Panc1 (cell line): Measurements from ENCODE around the gene CFDP1. TPM values are rescaled to one million over a fixed set of nuclear protein-coding genes. Genes with fewer than 3 reads are reported as not detected.

Experiments used
- ATAC-seq: fragments of 200-7000 bp; cut with Tn5 transposase; 2 replicates; pipeline ENCODE4 v1.9.1; 2020; ENCODE audit warnings: mild to moderate bottlenecking, moderate library complexity
- BruUV-seq: library from RNA; stranded (reverse); fragments of 400-500 nt; replicated peaks from 2 replicates; lab custom pipeline; 2021; lab: Mats Ljungman, UMichigan
- CTCF ChIA-PET: fragments of 300-600 bp; sonication (Branson Sonifier 250); formaldehyde crosslinking; loops from one replicate; lab custom pipeline; 2022; ENCODE audit warnings: antibody characterized with exemption; lab: Charles Lee
- POLR2A ChIA-PET: fragments of 300-600 bp; sonication (Branson Sonifier 250); formaldehyde crosslinking; loops from one replicate; lab custom pipeline; 2022; ENCODE audit warnings: antibody characterized with exemption; lab: Charles Lee
- DNase-seq: peaks from one replicate; pipeline ENCODE4 v3.0.0-alpha.2; 2010; ENCODE audit warnings: low read depth, low spot score
- H3K27ac ChIP-seq: 2 replicates; pipeline ENCODE4 v1.5.1; 2011; ENCODE audit warnings: mild to moderate bottlenecking, low read length, inconsistent platforms
- H3K27me3 ChIP-seq: fragments of 200-500 bp; sonication (Bioruptor generic); 2 replicates; pipeline ENCODE4 v1.6.0; 2014; ENCODE audit warnings: low read length, inconsistent platforms; ENCODE audit not compliant: control insufficient read depth, insufficient read depth
- H3K36me3 ChIP-seq: fragments of 200-500 bp; sonication (Bioruptor generic); 2 replicates; pipeline ENCODE4 v1.5.1; 2014; ENCODE audit warnings: inconsistent platforms, mild to moderate bottlenecking, low read length, moderate library complexity; ENCODE audit not compliant: control insufficient read depth, insufficient read depth
- H3K4me1 ChIP-seq: 2 replicates; pipeline ENCODE4 v1.5.1; 2011; ENCODE audit warnings: inconsistent platforms, mild to moderate bottlenecking, low read length, moderate library complexity; ENCODE audit not compliant: control insufficient read depth, insufficient read depth
- H3K4me3 ChIP-seq, 2 experiments: 2 replicates each; pipeline ENCODE4 v1.5.1; 2011 to 2012; ENCODE audit warnings: low read depth in 2 of 2, low read length in 2 of 2, mild to moderate bottlenecking in 2 of 2, inconsistent platforms in 1 of 2, moderate library complexity in 1 of 2
- H3K9me3 ChIP-seq: fragments of 200-500 bp; sonication (Bioruptor generic); 2 replicates; pipeline ENCODE4 v1.5.1; 2014; ENCODE audit warnings: low read depth, mild to moderate bottlenecking, inconsistent platforms, low read length, moderate library complexity; ENCODE audit not compliant: control insufficient read depth, insufficient read depth
- POLR2AphosphoS5 ChIP-seq: IDR thresholded peaks from 2 replicates; pipeline ENCODE4 v1.6.1; 2012; ENCODE audit warnings: mild to moderate bottlenecking, low read depth, low read length, moderate library complexity
- REST ChIP-seq, 2 experiments: IDR thresholded peaks; 2 replicates each; pipeline ENCODE4 v1.6.1; 2011 to 2012; ENCODE audit warnings: low read depth in 2 of 2, control low read depth in 1 of 2, low read length in 1 of 2, mild to moderate bottlenecking in 1 of 2, moderate library complexity in 1 of 2; ENCODE audit not compliant: insufficient read depth in 1 of 2
- SIN3A ChIP-seq: IDR thresholded peaks from 2 replicates; pipeline ENCODE4 v1.6.1; 2012; ENCODE audit warnings: low read depth, mild to moderate bottlenecking, low read length, moderate library complexity, borderline replicate concordance; ENCODE audit not compliant: insufficient read depth
- TCF7L2 ChIP-seq: IDR thresholded peaks from 2 replicates; pipeline ENCODE4 v1.6.1; 2011; ENCODE audit warnings: mild to moderate bottlenecking, low read depth, low read length, inconsistent platforms
- in situ Hi-C: cut with HindIII; loops from 2 replicates; pipeline ENCODE4 v1.10.0; 2016; ENCODE audit warnings: low sequenced_read_pairs, low pct_unique_long_range_greater_than_20kb
- intact Hi-C: fragments of 100-400 bp; cut with micrococcal nuclease; formaldehyde crosslinking; loops from one replicate; pipeline ENCODE4 v1.10.0; 2022; ENCODE audit not compliant: unreplicated experiment
- total RNA-seq: library from RNA; stranded (reverse); gene quantifications from one replicate; pipeline ENCODE4 v1.2.1, GENCODE V29; 2021; ENCODE audit not compliant: unreplicated experiment
- TF ChIP-seq, protein P1 (sequence below): fragments of 450-650 bp; IDR thresholded peaks from 2 replicates; pipeline ENCODE4 v1.5.1; 2017; ENCODE audit warnings: mild to moderate bottlenecking

Gene CFDP1
- total RNA-seq, 1 experiment from 2014 or later = 25.7 TPM

DNA sequence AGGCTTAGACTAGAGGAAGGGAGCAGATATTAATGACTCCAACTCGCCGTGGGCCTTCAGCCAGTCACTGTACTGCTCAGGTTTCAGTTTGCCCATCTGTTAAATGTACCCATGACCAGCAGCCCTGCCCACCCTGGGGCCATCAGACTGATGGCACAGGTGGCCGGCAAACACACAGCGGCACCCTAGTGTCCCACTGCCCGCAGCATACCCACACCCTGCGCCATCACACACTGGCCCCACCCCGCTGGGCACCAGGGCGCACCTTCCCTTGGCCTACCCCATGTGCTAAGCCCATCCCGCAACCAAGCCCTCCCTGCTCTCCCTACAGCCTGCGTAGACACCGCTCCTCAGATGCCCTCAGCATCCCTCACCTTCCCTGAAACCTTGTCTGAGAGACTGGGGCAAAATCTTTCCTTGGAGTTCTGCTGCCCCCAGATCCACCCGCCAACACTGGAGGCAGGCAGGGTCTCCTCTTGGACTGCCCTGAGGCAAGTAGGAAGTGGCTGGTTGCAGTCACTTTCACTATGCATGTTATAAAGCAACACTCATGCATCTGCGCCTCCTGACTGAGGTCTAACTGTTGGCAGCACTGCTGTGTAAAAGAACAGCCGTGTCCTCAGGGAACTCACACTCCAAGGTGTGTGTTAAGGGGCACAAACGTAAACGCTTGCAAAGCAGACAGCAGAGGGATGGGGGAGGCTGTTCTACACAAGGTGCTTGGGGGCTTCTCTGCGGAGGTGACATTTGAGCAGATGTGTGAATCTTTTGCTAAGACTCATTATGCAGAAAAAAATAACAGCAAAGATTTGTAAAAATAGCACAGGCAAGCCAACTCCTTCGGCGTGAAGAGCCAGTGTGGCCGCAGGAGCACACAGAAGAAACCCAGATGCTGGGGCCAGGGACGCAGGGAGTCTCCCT is 175.2 kb downstream of the CFDP1 start:
- ChIA-PET CTCF (no interaction called here), POLR2A (no interaction called here)
- no peaks in the 10 kb centered on the region for H3K27me3 ChIP-seq
- intact Hi-C loops = no loop called here
- no peaks in the 10 kb centered on the region for H3K9me3 ChIP-seq
- ATAC-seq (no peak), DNase-seq (no peak)
- H3K36me3 ChIP-seq = no peaks in the 10 kb centered on the region
- H3K27ac ChIP-seq = peak overlapping the region; percentile 34
- no peak for TF ChIP-seq POLR2AphosphoS5
- no peak for TF ChIP-seq REST (IDR thresholded peaks at IDR 0.05; ENCODE audit: insufficient read depth in 1 of 2, low read depth in 2 of 2, low read length in 1 of 2)
- TF ChIP-seq SIN3A = no peak
- peaks cover 62% of the 10 kb centered on the region for H3K4me1 ChIP-seq
- no peak overlapping the region for H3K4me3 ChIP-seq
- BruUV-seq = no TSS peak
- in situ Hi-C loops = no loop called here

- intact Hi-C loops = no loop called here
- BruUV-seq = no TSS peak
- no peaks in the 10 kb centered on the region for H3K36me3 ChIP-seq
- TF ChIP-seq, protein P1, sequence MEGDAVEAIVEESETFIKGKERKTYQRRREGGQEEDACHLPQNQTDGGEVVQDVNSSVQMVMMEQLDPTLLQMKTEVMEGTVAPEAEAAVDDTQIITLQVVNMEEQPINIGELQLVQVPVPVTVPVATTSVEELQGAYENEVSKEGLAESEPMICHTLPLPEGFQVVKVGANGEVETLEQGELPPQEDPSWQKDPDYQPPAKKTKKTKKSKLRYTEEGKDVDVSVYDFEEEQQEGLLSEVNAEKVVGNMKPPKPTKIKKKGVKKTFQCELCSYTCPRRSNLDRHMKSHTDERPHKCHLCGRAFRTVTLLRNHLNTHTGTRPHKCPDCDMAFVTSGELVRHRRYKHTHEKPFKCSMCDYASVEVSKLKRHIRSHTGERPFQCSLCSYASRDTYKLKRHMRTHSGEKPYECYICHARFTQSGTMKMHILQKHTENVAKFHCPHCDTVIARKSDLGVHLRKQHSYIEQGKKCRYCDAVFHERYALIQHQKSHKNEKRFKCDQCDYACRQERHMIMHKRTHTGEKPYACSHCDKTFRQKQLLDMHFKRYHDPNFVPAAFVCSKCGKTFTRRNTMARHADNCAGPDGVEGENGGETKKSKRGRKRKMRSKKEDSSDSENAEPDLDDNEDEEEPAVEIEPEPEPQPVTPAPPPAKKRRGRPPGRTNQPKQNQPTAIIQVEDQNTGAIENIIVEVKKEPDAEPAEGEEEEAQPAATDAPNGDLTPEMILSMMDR = no peak
- TF ChIP-seq TCF7L2 = no peak
- no peak for TF ChIP-seq SIN3A
- TF ChIP-seq REST (IDR thresholded peaks at IDR 0.05; ENCODE audit: insufficient read depth in 1 of 2, low read depth in 2 of 2, low read length in 1 of 2) = no peak
- TF ChIP-seq POLR2AphosphoS5 = no peak
- no peaks in the 10 kb centered on the region for H3K9me3 ChIP-seq
- ATAC-seq = no peak
- peak overlapping the region; percentile 54; the same call in 1 of the 2 replicates for H3K27ac ChIP-seq
- H3K4me1 ChIP-seq = peaks cover 63% of the 10 kb centered on the region
- POLR2A ChIA-PET = no interaction called here
- no peak for DNase-seq
- CTCF ChIA-PET = no interaction called here
- H3K27me3 ChIP-seq = no peaks in the 10 kb centered on the region
- H3K4me3 ChIP-seq = no peak overlapping the region
- in situ Hi-C loops = no loop called here
These were observed 176.5 kb downstream of the CFDP1 start for GRCh38 chr16:75256696-75257343.
